HL-60/S4 (cell line): ENCODE measurements around the gene DSP.

ENCODE experiments used
- in situ Hi-C: fragments of 300-500 bp; cut with MboI; formaldehyde crosslinking; loops from 2 replicates; pipeline ENCODE4 v1.14.3; 2022; ENCODE audit warnings: low sequenced_read_pairs

DSP gene, protein sequence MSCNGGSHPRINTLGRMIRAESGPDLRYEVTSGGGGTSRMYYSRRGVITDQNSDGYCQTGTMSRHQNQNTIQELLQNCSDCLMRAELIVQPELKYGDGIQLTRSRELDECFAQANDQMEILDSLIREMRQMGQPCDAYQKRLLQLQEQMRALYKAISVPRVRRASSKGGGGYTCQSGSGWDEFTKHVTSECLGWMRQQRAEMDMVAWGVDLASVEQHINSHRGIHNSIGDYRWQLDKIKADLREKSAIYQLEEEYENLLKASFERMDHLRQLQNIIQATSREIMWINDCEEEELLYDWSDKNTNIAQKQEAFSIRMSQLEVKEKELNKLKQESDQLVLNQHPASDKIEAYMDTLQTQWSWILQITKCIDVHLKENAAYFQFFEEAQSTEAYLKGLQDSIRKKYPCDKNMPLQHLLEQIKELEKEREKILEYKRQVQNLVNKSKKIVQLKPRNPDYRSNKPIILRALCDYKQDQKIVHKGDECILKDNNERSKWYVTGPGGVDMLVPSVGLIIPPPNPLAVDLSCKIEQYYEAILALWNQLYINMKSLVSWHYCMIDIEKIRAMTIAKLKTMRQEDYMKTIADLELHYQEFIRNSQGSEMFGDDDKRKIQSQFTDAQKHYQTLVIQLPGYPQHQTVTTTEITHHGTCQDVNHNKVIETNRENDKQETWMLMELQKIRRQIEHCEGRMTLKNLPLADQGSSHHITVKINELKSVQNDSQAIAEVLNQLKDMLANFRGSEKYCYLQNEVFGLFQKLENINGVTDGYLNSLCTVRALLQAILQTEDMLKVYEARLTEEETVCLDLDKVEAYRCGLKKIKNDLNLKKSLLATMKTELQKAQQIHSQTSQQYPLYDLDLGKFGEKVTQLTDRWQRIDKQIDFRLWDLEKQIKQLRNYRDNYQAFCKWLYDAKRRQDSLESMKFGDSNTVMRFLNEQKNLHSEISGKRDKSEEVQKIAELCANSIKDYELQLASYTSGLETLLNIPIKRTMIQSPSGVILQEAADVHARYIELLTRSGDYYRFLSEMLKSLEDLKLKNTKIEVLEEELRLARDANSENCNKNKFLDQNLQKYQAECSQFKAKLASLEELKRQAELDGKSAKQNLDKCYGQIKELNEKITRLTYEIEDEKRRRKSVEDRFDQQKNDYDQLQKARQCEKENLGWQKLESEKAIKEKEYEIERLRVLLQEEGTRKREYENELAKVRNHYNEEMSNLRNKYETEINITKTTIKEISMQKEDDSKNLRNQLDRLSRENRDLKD (N-terminal part only)

GRCh38 chr6:7541175-7542064 lies at the start of gene DSP:
Gene DSP, plus strand, starts transcription at chr6:7541671. Its CDS starts 245 bp downstream, at chr6:7541916.
- in situ Hi-C loops: no loop called here

DNA sequence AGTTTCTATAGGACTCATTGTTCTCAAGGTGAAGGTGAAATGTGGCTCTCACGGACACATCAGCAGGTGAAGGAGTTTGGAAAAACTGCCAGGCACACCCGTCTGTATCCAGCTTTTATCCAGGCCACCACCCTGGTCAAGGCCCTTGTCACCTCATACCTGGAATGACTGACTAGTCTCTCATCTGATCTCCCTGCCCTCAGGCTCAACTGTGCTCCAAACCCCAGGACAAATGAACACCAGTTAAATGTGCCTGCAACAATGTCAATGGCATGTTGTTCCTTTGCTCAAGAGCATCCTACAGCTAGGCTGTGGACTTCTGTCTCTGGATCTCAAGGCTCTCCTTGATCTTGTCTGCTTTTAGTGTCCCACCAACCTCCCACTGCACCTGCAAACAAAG lies 47.6 kb upstream of the DSP start:
- in situ Hi-C loops: no loop called here

GRCh38 chr6:7494638-7495037 lies 46.8 kb upstream of the DSP start:
- in situ Hi-C loops: no loop called here

DNA sequence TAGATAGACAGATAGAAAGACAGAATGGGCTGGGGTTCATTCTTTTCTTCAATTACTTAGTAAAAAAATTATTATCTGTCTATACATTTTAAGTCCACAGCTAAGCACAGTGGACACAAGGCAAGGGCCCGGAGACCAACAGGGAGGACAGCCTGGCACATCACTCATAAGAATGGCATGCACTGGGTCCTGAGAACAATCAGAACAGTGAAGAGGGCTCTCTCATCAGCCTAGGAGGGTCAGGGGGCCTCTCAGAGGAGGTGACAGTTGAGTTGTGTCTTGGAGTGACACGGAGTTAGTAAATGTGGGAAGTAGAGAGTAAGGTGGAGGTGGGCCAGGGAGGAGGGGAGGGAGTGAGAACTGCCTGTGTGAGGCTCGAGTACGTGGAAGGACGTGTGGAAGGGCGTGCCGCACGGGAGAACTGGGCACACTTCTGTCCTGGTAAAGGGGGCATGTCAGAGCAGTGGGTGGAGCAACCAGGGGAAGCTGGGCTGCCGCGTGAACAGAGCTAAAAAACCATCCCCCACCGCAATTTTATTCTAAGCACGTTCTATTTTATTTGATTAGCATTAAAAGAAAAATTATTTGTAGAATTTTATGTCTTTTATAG lies 45.1 kb upstream of the DSP start:
- in situ Hi-C loops: no loop called here

- in situ Hi-C loops: no loop called here
Measured at GRCh38 chr6:7500752-7501282, 40.7 kb upstream of the DSP start.

DNA sequence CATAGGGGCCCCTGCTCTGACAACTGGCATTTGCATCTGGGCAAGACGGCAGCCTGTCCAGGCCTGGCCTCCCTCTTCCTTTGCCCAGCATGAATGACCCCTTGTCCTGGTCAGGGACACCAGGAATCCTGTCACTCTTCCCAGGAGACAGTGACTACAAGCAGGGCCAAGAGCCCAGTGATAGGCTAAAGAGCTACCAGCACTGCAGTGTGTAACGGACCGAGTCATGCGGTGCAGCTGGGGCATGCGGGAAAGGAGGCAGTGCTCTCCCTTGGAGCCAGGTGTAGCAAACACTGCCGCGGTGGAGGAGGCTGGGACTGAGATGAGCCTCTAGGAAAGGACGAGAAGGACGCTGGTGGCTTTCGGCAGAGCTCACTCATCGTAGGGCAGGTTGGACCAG lies 38.7 kb upstream of the DSP start:
- in situ Hi-C loops: no loop called here

- in situ Hi-C loops: no loop called here
Measured at GRCh38 chr6:7504041-7504440, 37.4 kb upstream of the DSP start.

GRCh38 chr6:7505189-7505699 lies 36.2 kb upstream of the DSP start:
- in situ Hi-C loops: no loop called here

- in situ Hi-C loops: no loop called here
Measured at GRCh38 chr6:7507600-7507999, 33.9 kb upstream of the DSP start.

GRCh38 chr6:7512320-7512719 lies 29.2 kb upstream of the DSP start:
- in situ Hi-C loops: no loop called here

- in situ Hi-C loops: no loop called here
Measured at GRCh38 chr6:7513529-7513928, 27.9 kb upstream of the DSP start.

GRCh38 chr6:7515363-7515762 lies 26.1 kb upstream of the DSP start:
- in situ Hi-C loops: no loop called here

DNA sequence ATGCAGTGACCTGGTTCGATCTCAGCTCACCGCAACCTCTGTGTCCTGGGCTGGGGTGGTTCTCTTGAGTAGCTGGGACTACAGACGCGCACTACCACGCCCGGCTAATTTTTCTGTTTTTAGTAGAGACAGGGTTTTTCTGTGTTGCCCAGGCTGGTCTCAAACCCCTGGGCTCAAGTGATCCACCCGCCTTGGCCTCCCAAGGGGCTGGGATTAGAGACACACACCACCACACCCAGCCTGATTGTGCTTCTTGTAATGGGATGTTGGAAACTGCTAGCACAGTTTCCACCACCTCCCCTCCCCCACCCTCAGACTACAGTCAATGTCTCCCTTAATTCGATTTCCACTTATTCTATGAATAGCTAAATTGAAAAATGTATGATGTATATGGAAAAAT lies 22.6 kb upstream of the DSP start:
- in situ Hi-C loops: no loop called here

GRCh38 chr6:7522873-7523272 lies 18.6 kb upstream of the DSP start:
- in situ Hi-C loops: no loop called here

- in situ Hi-C loops: no loop called here
Measured at GRCh38 chr6:7523922-7524321, 17.5 kb upstream of the DSP start.

DNA sequence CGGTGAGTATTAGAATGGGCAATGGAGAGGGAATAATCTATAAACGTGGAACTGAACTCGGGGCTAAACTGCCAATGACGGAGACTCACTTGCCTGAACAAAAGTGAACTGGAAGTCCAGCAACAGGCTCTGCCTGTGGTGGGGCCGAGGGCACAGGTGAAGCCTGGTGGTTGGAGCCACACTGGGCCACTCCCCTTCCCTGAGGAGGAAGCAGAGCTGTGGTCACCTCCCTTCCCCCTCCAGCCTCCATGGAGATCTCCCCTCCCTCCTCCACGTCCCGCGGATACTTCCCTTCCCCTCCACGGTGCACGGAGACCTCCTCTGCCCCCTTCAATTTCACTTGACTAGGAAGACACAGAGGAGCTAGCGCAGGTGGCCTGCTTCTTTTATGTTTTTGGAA lies 14.7 kb upstream of the DSP start:
- in situ Hi-C loops: no loop called here

GRCh38 chr6:7528565-7528964 lies 12.9 kb upstream of the DSP start:
- in situ Hi-C loops: no loop called here

- in situ Hi-C loops: no loop called here
Measured at GRCh38 chr6:7529141-7529540, 12.3 kb upstream of the DSP start.

- in situ Hi-C loops: no loop called here
Measured at GRCh38 chr6:7532232-7532631, 9.2 kb upstream of the DSP start.
